Hematopoietic multipotent progenitor cell treated with erythropoietin and hydrocortisone succinate and interleukin-3 and kit ligand, for 6 days (in vitro differentiated cells): ENCODE data around the gene H1-8.
A peak's percentile ranks its signal among the peaks of the same experiment; 100 is the strongest.
"Not testable (repeated sequence)": the region's sequence is repeated elsewhere in the genome, so short reads cannot be mapped to it uniquely, and the experiment has no call there.

Experiments
- DNase-seq: peaks from one replicate; pipeline ENCODE4 v3.0.0-alpha.2; 2015

H1-8 gene

GRCh38 chr3:129534428-129535027 is 8.4 kb upstream of the H1-8 start:
- no peak for DNase-seq

GRCh38 chr3:129535075-129535474 is 7.9 kb upstream of the H1-8 start:
- no peak for DNase-seq

- DNase-seq: no peak
These were observed 6.7 kb upstream of the H1-8 start for GRCh38 chr3:129536374-129536667.

GRCh38 chr3:129536804-129537203 is 6.2 kb upstream of the H1-8 start:
- DNase-seq: no peak

GRCh38 chr3:129539206-129539605 is 3.8 kb upstream of the H1-8 start:
- no peak for DNase-seq

- DNase-seq: no peak
These were observed 2.0 kb upstream of the H1-8 start for GRCh38 chr3:129540776-129541516.

GRCh38 chr3:129542747-129543146 is 228 bp upstream of the H1-8 start:
- no peak for DNase-seq

- no peak for DNase-seq
These were observed 1.0 kb downstream of the H1-8 start for GRCh38 chr3:129543999-129544398.

- DNase-seq: not testable (repeated sequence)
These were observed 3.0 kb downstream of the H1-8 start for GRCh38 chr3:129545951-129546350.

GRCh38 chr3:129547241-129547640 is 4.3 kb downstream of the H1-8 start:
- DNase-seq: no peak

- DNase-seq: no peak
These were observed 5.4 kb downstream of the H1-8 start for GRCh38 chr3:129548104-129548965.

- no peak for DNase-seq
These were observed 6.2 kb downstream of the H1-8 start for GRCh38 chr3:129549006-129549800.

- no peak for DNase-seq
These were observed 6.8 kb downstream of the H1-8 start for GRCh38 chr3:129549805-129550204.

GRCh38 chr3:129552287-129553050 is 9.5 kb downstream of the H1-8 start:
- DNase-seq: no peak

- DNase-seq: no peak
These were observed 10.2 kb downstream of the H1-8 start for GRCh38 chr3:129553171-129553570.

- DNase-seq: peak; percentile 59
These were observed 10.7 kb downstream of the H1-8 start for GRCh38 chr3:129553719-129554118.

GRCh38 chr3:129554356-129555152 is 11.6 kb downstream of the H1-8 start:
- DNase-seq: peak; percentile 46

GRCh38 chr3:129555153-129555550 is 12.2 kb downstream of the H1-8 start:
- no peak for DNase-seq

- DNase-seq: no peak
These were observed 12.8 kb downstream of the H1-8 start for GRCh38 chr3:129555616-129556357.

GRCh38 chr3:129556358-129556695 is 13.4 kb downstream of the H1-8 start:
- DNase-seq: no peak
